Right ventricle myocardium inferior (tissue), 1 donor: ENCODE results near the gene OSTN. TPM values are rescaled to one million over a fixed set of nuclear protein-coding genes. Genes with fewer than 3 reads are reported as not detected.
"Not testable (repeated sequence)": the region's sequence is repeated elsewhere in the genome, so short reads cannot be mapped to it uniquely, and the experiment has no call there.

Source experiments
- ATAC-seq: fragments of 200-7000 bp; cut with Tn5 transposase; one replicate; pipeline ENCODE4 v1.9.1; 2020; ENCODE audit warnings: mild to moderate bottlenecking, moderate library complexity
- DNase-seq: peaks from one replicate; pipeline ENCODE4 v3.0.0; 2021; ENCODE audit errors: missing footprints
- intact Hi-C: fragments of 100-400 bp; cut with DNase I; formaldehyde crosslinking; loops from one replicate; pipeline ENCODE4 v1.11.0; 2022
- total RNA-seq: library from RNA; stranded (reverse); fragmentation: NEBNext Ultra II Directional; extraction: Animal tissue kit (Norgen Biotek cat#: 25700); gene quantifications from one replicate; pipeline ENCODE4 v1.2.1, GENCODE V29; 2021
- donor health status: DM: no; HTN: yes; CAD: no; lungs with severe emphysema.

Gene OSTN
- total RNA-seq, 1 donor from 2014 or later, result 0.11 TPM

GRCh38 chr3:191257286-191257685, 58.2 kb downstream of the OSTN start:
- no peak for ATAC-seq
- DNase-seq, result no peak
- intact Hi-C loops, result no loop called here

GRCh38 chr3:191259486-191259885, 60.4 kb downstream of the OSTN start:
- DNase-seq (no peak), ATAC-seq (no peak)
- intact Hi-C loops, result no loop called here

- intact Hi-C loops, result no loop called here
- ATAC-seq (no peak), DNase-seq (no peak)
These were observed 61.6 kb downstream of the OSTN start for GRCh38 chr3:191260431-191261303.

DNA sequence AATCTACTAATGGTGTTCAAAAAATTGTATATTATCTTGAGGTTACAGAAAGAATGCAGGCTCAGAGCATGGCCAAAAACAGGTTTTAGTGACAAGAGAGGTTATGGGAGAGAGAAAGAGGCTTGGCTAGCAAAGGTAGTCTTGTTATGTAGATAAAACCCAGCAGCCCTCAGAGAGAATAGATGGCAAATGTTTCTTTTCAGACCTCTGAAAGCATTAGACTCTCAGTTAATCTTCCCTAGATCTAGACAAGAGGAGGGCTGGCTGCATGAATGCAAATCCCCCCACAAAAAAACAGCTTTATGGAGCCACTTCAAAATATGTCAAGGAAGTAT, 62.2 kb downstream of the OSTN start:
- DNase-seq (no peak), ATAC-seq (no peak)
- intact Hi-C loops, result no loop called here

GRCh38 chr3:191262650-191263049, 63.6 kb downstream of the OSTN start:
- DNase-seq, result no peak
- intact Hi-C loops, result no loop called here
- no peak for ATAC-seq

GRCh38 chr3:191263365-191263764, 64.3 kb downstream of the OSTN start:
- DNase-seq (no peak), ATAC-seq (peak; percentile 44)
- intact Hi-C loops, result no loop called here

- intact Hi-C loops, result no loop called here
- no peak for ATAC-seq
- no peak for DNase-seq
These were observed 64.8 kb downstream of the OSTN start for GRCh38 chr3:191263850-191264249.

DNA sequence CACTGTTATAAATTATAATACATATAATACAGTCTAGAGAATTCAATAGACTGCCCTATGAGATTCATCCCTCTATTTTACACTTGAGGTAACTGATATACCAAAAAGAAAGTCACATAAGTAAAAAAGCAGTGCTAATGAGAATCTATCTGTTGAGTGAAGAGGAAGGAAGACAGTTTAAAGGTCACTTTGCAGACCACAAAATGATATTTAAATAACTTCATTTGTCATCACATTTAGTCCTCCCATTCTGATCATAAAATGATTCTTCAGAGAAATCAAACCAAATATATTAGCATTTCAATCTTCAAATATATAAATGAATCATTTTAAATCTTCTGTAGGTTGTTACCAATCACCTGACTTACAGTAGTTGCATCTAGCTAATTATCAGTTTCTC, 69.7 kb downstream of the OSTN start:
- DNase-seq (no peak), ATAC-seq (no peak)
- intact Hi-C loops, result no loop called here

- DNase-seq (no peak), ATAC-seq (no peak)
- intact Hi-C loops, result no loop called here
These were observed 70.4 kb downstream of the OSTN start for GRCh38 chr3:191269289-191270085.

GRCh38 chr3:191275244-191275643, 76.2 kb downstream of the OSTN start:
- intact Hi-C loops, DNase-seq, ATAC-seq: not testable (repeated sequence)

DNA sequence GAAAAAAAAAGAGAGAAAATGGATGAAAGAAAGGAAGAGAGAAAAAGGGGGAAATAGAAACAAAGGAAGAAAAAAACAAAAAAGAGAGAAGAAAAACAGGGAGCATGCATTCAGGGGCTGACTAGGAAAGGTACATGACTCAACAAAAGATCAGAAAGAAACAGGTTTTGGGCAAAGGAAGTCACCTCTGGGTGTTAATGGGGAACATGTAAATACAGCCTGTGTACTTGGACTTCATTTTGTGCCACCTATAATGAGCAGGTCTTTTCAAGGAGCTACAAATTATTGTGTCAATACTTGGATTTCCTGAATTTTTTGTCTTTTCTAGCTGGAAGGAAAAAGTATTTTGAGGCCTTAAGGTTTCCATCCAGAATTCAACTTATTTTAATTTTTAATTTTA, 76.7 kb downstream of the OSTN start:
- intact Hi-C loops, result no loop called here
- no peak for DNase-seq

GRCh38 chr3:191280111-191280510, 81.1 kb downstream of the OSTN start:
- intact Hi-C loops, result no loop called here
- no peak for ATAC-seq

More for the DNA sequence above, 76.7 kb downstream of the OSTN start:
- ATAC-seq, result no peak

DNA sequence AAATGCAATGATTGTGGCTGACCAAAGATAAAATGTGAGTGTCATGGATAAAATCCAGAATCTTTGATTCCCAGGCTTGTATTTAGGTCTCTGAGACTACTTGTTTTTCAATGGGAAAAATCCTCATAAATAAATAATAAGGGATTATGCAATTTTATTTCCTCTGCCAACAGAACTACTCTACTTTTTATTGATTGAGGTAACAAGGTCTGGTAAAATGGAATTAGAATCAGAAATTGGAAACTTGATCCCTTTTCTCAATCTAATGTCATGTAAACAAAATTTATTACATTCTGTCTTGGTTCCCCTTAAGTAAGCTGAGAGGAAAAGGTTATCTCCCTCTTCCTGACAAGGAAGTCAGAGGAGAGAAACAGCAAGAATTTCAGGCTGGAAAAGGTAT, 81.8 kb downstream of the OSTN start:
- DNase-seq (no peak), ATAC-seq (no peak)
- intact Hi-C loops, result no loop called here

More at GRCh38 chr3:191280111-191280510, 81.1 kb downstream of the OSTN start:
- no peak for DNase-seq

DNA sequence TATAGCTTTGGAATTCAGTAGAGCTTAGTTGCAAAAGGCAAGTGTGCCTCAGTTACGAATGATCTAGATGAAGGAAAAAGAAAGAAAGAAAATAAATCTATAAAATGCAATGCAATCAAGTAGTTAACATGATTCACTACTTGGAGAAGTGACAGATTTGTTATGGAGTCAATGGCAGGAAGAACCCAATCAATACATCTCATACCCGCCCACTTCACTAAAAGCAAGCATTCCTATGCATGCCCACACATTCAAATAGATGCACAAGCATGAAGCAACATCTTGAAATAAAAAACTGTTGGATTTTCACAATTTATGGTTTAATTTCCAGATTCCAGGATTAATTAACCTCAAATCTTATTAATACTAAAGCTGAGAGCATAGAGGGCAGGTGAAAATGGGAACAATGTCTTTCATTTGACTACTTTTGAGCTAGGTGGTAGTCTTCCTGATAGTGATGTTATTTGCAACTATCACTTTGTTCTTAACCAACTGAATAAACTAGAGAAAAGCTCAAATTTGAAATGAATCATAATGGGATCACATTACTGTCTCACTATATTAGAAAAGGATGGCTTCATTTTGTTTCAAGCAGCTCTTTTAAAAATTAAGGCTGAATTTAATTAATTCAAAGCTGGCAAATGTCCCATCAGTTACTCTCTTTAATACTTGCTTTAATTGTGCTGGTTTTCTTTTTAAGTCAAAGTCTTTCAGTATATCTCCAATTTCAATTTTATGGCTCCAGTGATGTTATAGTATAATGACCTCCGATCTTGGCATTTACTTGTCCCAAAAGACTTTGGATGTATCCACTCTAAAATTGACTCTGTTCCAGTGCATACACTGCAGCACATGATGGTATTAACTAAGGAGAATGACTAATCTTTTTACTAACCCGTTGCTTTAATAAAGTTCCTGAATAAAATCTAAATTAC, 83.5 kb downstream of the OSTN start:
- ATAC-seq (no peak), DNase-seq (no peak)
- intact Hi-C loops, result no loop called here

- DNase-seq (no peak), ATAC-seq (no peak)
- intact Hi-C loops, result no loop called here
These were observed 84.4 kb downstream of the OSTN start for GRCh38 chr3:191283400-191283799.

GRCh38 chr3:191290311-191291025, 91.4 kb downstream of the OSTN start:
- no peak for ATAC-seq
- intact Hi-C loops, result no loop called here

DNA sequence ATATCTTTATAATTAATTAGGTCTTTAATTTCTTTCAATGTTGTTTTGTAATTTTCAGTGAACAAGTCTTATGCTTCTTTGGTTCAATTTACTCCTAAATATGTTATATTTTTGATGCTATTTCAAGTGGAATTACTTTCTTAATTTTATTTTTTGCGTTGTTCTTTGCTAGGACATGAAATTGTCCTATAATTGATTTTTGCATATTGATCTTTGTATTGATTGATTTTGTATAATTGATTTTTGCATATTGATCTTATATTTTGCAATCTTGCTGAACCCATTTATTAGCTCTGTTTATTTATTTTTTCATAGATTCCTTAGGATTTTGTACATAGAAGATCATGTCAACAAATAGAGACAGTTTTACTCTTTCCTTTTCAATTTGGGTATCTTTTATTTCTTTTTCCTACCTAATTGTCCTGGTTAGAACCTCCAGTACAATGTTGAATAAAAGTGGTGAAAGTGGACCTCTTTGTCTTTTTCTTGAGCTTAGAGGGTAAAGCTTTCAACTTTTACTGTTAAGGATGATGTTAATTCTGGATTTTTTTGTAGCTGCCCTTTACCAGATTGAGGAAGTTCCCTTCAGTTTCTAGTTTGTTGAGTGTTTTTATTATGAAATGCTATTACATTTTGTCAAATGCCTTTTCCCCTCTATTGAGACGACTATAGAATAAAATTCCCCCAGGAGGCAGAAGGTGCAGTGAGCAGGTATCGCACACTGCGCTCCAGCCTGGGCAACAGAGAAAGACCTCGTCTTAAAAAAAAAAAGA, 93.4 kb downstream of the OSTN start:
- ATAC-seq, result no peak
- DNase-seq, result no peak
- intact Hi-C loops, result no loop called here

More at GRCh38 chr3:191290311-191291025, 91.4 kb downstream of the OSTN start:
- DNase-seq, result no peak

- intact Hi-C loops, result no loop called here
- DNase-seq (no peak), ATAC-seq (no peak)
These were observed 95.2 kb downstream of the OSTN start for GRCh38 chr3:191294291-191294690.
